Measurements from ENCODE around the gene SEZ6. TPM values are rescaled to one million over a fixed set of nuclear protein-coding genes. Genes with fewer than 3 reads are reported as not detected.

SEZ6 gene
- total and polyA plus RNA-seq, 2 donors from 2014 or later, result not detected

DNA sequence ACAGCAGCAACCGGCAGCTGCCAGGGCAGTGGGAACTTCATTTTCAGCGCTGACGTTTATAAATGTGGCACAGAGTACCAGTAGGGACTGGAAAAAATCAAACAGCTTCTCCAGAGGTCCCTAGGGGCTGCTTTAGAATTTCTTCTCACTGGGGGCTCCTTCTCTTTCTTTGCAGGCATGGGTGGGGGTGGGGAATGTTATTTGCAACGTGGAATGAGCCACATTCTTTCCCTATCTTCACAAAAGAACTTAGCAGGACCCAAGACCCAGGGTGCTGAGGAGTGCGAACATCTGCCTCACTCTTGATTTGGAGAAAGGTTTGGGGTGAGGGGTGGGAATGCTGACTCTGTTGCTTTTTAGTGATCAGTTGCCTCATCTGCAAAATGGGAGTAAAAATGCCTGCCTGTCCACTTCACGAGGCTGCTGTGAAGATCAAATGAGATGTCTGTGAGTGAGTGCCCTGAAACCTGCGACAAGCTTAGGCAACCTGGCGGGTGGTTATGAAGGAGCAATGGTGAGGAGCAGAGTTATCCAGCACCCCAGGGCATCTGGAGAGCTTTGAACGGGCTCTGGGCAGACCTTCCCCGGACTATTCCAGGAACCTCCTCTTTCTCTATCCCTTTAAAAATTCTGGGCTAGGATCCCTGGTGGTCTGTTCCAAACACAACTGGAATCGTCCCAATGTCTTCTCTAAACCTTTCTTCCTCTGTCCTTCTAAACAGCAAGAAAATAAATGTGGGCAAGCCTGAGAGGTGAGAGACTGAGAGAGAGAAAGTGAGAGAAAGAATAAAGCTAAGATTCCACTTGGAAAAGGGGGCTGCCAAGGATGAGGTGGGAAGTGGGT, 26.4 kb upstream of the SEZ6 start:
- no peak for DNase-seq
- Histone ChIP-seq H3K36me3 (ENCODE audit: control insufficient read depth in 2 of 3, insufficient read depth in 3 of 3, low read length in 3 of 3) (no peaks in the 10 kb centered on the region), H3K9me3 (ENCODE audit: control insufficient read depth in 2 of 3, insufficient read depth in 1 of 3, low read length in 3 of 3) (peaks cover 0 to 12% (median 5%) of the 10 kb centered on the region in 3 donors), H3K9ac (ENCODE audit: low read length in 3 of 3) (no peak overlapping the region), H3K27ac (ENCODE audit: low read depth in 2 of 2, low read length in 2 of 2) (no peak overlapping the region), H3K4me1 (ENCODE audit: control insufficient read depth in 2 of 3, insufficient read depth in 2 of 3, low read depth in 1 of 3, low read length in 3 of 3) (no peaks in the 10 kb centered on the region), H3K4me3 (ENCODE audit: low read length in 3 of 3) (no peak overlapping the region), H3K27me3 (ENCODE audit: control insufficient read depth, insufficient read depth, low read length) (no peaks in the 10 kb centered on the region)
- intact Hi-C loops (cut with DNase I), result no loop called here
- no peak for FAIRE-seq
- TF ChIP-seq, protein P1, sequence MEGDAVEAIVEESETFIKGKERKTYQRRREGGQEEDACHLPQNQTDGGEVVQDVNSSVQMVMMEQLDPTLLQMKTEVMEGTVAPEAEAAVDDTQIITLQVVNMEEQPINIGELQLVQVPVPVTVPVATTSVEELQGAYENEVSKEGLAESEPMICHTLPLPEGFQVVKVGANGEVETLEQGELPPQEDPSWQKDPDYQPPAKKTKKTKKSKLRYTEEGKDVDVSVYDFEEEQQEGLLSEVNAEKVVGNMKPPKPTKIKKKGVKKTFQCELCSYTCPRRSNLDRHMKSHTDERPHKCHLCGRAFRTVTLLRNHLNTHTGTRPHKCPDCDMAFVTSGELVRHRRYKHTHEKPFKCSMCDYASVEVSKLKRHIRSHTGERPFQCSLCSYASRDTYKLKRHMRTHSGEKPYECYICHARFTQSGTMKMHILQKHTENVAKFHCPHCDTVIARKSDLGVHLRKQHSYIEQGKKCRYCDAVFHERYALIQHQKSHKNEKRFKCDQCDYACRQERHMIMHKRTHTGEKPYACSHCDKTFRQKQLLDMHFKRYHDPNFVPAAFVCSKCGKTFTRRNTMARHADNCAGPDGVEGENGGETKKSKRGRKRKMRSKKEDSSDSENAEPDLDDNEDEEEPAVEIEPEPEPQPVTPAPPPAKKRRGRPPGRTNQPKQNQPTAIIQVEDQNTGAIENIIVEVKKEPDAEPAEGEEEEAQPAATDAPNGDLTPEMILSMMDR (IDR thresholded peaks at IDR 0.05; ENCODE audit: borderline replicate concordance, extremely low read depth, insufficient read depth), result no peak

DNA sequence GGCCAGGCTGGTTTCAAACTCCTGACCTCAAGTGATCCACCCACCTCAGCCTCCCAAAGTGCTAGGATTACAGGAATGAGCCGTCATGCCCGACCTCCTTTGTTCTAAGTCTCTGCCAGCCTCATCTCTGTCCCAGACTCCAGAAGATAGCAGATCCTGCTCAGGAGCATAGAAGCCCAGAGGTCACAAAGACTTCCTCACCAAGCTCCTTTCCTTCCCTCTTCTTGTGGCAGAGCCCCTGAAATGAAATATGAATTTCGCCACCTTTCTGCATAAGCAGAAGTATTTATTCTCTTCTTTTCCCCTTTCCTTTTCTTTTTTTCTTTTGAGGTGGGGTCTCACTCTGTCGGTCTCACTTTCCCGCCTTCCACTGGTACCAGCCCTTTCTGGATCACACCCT, 25.7 kb upstream of the SEZ6 start:
- no peak overlapping the region for H3K27ac ChIP-seq (ENCODE audit: low read depth in 2 of 2, low read length in 2 of 2)
- DNase-seq, result no peak
- H3K9ac ChIP-seq (ENCODE audit: low read length in 3 of 3), result no peak overlapping the region
- no peaks in the 10 kb centered on the region for H3K4me1 ChIP-seq (ENCODE audit: control insufficient read depth in 2 of 3, insufficient read depth in 2 of 3, low read depth in 1 of 3, low read length in 3 of 3)
- intact Hi-C loops (cut with DNase I), result no loop called here
- TF ChIP-seq, protein P1 (IDR thresholded peaks at IDR 0.05; ENCODE audit: borderline replicate concordance, extremely low read depth, insufficient read depth), result no peak
- no peaks in the 10 kb centered on the region for H3K36me3 ChIP-seq (ENCODE audit: control insufficient read depth in 2 of 3, insufficient read depth in 3 of 3, low read length in 3 of 3)
- H3K9me3 ChIP-seq (ENCODE audit: control insufficient read depth in 2 of 3, insufficient read depth in 1 of 3, low read length in 3 of 3), result peaks cover 0 to 12% (median 5%) of the 10 kb centered on the region in 3 donors
- H3K27me3 ChIP-seq (ENCODE audit: control insufficient read depth, insufficient read depth, low read length), result no peaks in the 10 kb centered on the region
- no peak for FAIRE-seq
- no peak overlapping the region for H3K4me3 ChIP-seq (ENCODE audit: low read length in 3 of 3)

DNA sequence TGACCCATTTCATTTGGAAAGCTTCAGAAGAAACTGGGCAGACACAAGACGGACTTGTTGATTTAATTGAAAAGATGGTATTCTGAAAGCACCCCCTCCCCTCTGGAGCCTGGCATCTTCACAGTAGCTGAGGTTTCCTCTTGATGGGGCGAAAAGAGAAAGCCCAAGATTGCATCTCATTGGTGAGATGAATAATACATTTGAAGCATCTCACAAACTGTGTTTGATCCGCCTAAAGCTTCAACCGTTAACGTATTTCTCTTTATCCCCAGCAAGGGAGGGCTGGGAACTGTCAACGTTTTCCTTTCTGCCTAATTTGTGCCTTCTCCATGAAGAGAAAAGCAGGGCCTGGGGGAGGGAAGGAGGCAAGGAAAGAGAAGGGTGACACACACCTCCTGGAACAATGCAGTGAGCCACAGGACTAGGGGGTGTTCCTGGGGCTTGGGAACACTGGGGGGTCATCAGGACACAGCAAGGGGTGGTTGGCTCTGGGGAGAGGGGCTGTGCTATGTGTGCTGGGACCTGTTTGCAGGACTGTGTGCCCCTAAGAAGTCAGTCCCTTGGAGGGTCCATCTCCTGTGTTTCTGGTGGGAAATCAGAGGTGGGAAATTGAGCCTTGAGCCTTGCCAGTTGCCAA, 18.6 kb upstream of the SEZ6 start:
- no peak overlapping the region for H3K4me3 ChIP-seq (ENCODE audit: low read length in 3 of 3)
- no peak for FAIRE-seq
- no peak overlapping the region for H3K27ac ChIP-seq (ENCODE audit: low read depth in 2 of 2, low read length in 2 of 2)
- H3K36me3 ChIP-seq (ENCODE audit: control insufficient read depth in 2 of 3, insufficient read depth in 3 of 3, low read length in 3 of 3), result no peaks in the 10 kb centered on the region
- intact Hi-C loops (cut with DNase I), result no loop called here
- TF ChIP-seq, protein P1 (IDR thresholded peaks at IDR 0.05; ENCODE audit: borderline replicate concordance, extremely low read depth, insufficient read depth), result no peak
- H3K4me1 ChIP-seq (ENCODE audit: control insufficient read depth in 2 of 3, insufficient read depth in 2 of 3, low read depth in 1 of 3, low read length in 3 of 3), result no peaks in the 10 kb centered on the region
- no peak overlapping the region for H3K9ac ChIP-seq (ENCODE audit: low read length in 3 of 3)
- no peaks in the 10 kb centered on the region for H3K27me3 ChIP-seq (ENCODE audit: control insufficient read depth, insufficient read depth, low read length)
- no peak for DNase-seq
- H3K9me3 ChIP-seq (ENCODE audit: control insufficient read depth in 2 of 3, insufficient read depth in 1 of 3, low read length in 3 of 3), result no peaks in the 10 kb centered on the region
